Activated CD4-positive, alpha-beta T cell treated with anti-CD3 and anti-CD28 coated beads for 36 hours (primary cell): ENCODE measurements around the gene BTBD16. TPM values are rescaled to one million over a fixed set of nuclear protein-coding genes. Genes with fewer than 3 reads are reported as not detected.

Experiments
- ATAC-seq: fragments of 200-7000 bp; cut with Tn5 transposase; one replicate; pipeline ENCODE4 v1.10.0; 2021; ENCODE audit warnings: mild to moderate bottlenecking, moderate library complexity
- CTCF ChIA-PET: fragments of 350-600 bp; sonication (Branson Sonifier 250); formaldehyde crosslinking; loops from one replicate; lab custom pipeline; 2021; ENCODE audit warnings: antibody characterized with exemption; lab: Charles Lee
- POLR2A ChIA-PET: fragments of 350-600 bp; sonication (Branson Sonifier 250); formaldehyde crosslinking; loops from one replicate; lab custom pipeline; 2021; ENCODE audit warnings: antibody characterized with exemption, inconsistent platforms; lab: Charles Lee
- DNase-seq: peaks from one replicate; pipeline ENCODE4 v3.0.0-alpha.2; 2020
- H3K27ac Mint-ChIP-seq: one replicate; pipeline ENCODE4 v1.8.0; 2021; ENCODE audit warnings: mixed read lengths
- H3K27me3 Mint-ChIP-seq: one replicate; pipeline ENCODE4 v1.8.0; 2021; ENCODE audit warnings: mixed read lengths
- H3K36me3 Mint-ChIP-seq: one replicate; pipeline ENCODE4 v1.8.0; 2021; ENCODE audit warnings: low read depth, mixed read lengths
- H3K4me1 Mint-ChIP-seq: one replicate; pipeline ENCODE4 v1.8.0; 2021; ENCODE audit warnings: mixed read lengths
- H3K4me3 Mint-ChIP-seq: one replicate; pipeline ENCODE4 v1.8.0; 2021; ENCODE audit warnings: mild to moderate bottlenecking, moderate library complexity, mixed read lengths
- H3K9me3 Mint-ChIP-seq: one replicate; pipeline ENCODE4 v1.8.0; 2021; ENCODE audit warnings: low read depth, mixed read lengths
- intact Hi-C, 2 experiments: fragments of 100-400 bp; cut with DNase I in 1 of 2; cut with micrococcal nuclease in 1 of 2; formaldehyde crosslinking; loops; one replicate each; pipeline versions ENCODE4 v1.14.2 to v1.15.1; 2022 to 2024; cut with DNase I, micrococcal nuclease
- total RNA-seq, 2 experiments: library from RNA; stranded (reverse); gene quantifications; one replicate each; pipeline ENCODE4 v1.2.3, GENCODE V29; 2021

Gene BTBD16
- total RNA-seq, 2 experiments from 2014 or later: not detected

GRCh38 chr10:122342293-122343134 lies 71.4 kb downstream of the BTBD16 start:
- DNase-seq: peak; percentile 73
- CTCF ChIA-PET: interaction anchor here (0.6 to 5.9 kb wide), 22 partner anchors 10 to 567 kb away, joined by 3 to 64 read pairs (median 5); partner anchors contain the start of gene FAM24A
- Mint-ChIP-seq H3K27me3 (peaks cover 4% of the 10 kb centered on the region), H3K4me3 (no peak overlapping the region), H3K4me1 (peaks cover 11% of the 10 kb centered on the region), H3K27ac (no peak overlapping the region), H3K9me3 (no peaks in the 10 kb centered on the region), H3K36me3 (no peaks in the 10 kb centered on the region)
- intact Hi-C loops: loop anchor here (1.0 to 5.0 kb wide), 5 partner anchors 44 to 360 kb away; no protein-coding TSS in a partner anchor
- POLR2A ChIA-PET: no interaction called here
- ATAC-seq: peak; percentile 82

- Mint-ChIP-seq H3K27me3 (no peaks in the 10 kb centered on the region), H3K27ac (no peak overlapping the region), H3K4me3 (no peak overlapping the region), H3K9me3 (no peaks in the 10 kb centered on the region), H3K36me3 (no peaks in the 10 kb centered on the region), H3K4me1 (peaks cover 11% of the 10 kb centered on the region)
- intact Hi-C loops: loop anchor here (2.0 to 5.0 kb wide), 3 partner anchors 44 to 359 kb away; no protein-coding TSS in a partner anchor
- ChIA-PET CTCF (interaction anchor here (0.6 to 5.9 kb wide), 22 partner anchors 11 to 567 kb away, joined by 3 to 64 read pairs (median 5); partner anchors contain the start of gene FAM24A), POLR2A (no interaction called here)
- no peak for DNase-seq
- ATAC-seq: no peak
These were observed 72.2 kb downstream of the BTBD16 start for GRCh38 chr10:122343135-122343800.

GRCh38 chr10:122343936-122344335 lies 72.8 kb downstream of the BTBD16 start:
- no peaks in the 10 kb centered on the region for H3K36me3 Mint-ChIP-seq
- peaks cover 11% of the 10 kb centered on the region for H3K4me1 Mint-ChIP-seq
- no peaks in the 10 kb centered on the region for H3K27me3 Mint-ChIP-seq
- H3K9me3 Mint-ChIP-seq: no peaks in the 10 kb centered on the region
- no peak overlapping the region for H3K27ac Mint-ChIP-seq
- intact Hi-C loops: loop anchor here (2.0 to 5.0 kb wide), 3 partner anchors 45 to 358 kb away; no protein-coding TSS in a partner anchor
- POLR2A ChIA-PET: no interaction called here
- no peak for DNase-seq
- CTCF ChIA-PET: interaction anchor here (0.6 to 5.9 kb wide), 4 partner anchors 12 to 91 kb away, joined by 3 to 64 read pairs (median 4); no protein-coding TSS in a partner anchor
- no peak for ATAC-seq
- no peak overlapping the region for H3K4me3 Mint-ChIP-seq

GRCh38 chr10:122344741-122345258 lies 73.7 kb downstream of the BTBD16 start:
- POLR2A ChIA-PET: no interaction called here
- Mint-ChIP-seq H3K4me3 (no peak overlapping the region), H3K4me1 (peaks cover 11% of the 10 kb centered on the region), H3K9me3 (no peaks in the 10 kb centered on the region), H3K36me3 (no peaks in the 10 kb centered on the region), H3K27ac (no peak overlapping the region), H3K27me3 (no peaks in the 10 kb centered on the region)
- ATAC-seq: peak; percentile 59
- CTCF ChIA-PET: interaction anchor here (0.6 to 5.9 kb wide), 3 partner anchors 11 to 90 kb away, joined by 3 to 64 read pairs (median 3); no protein-coding TSS in a partner anchor
- DNase-seq: peak; percentile 35
- intact Hi-C loops: loop anchor here (5.0 kb wide), 2 partner anchors 47 to 358 kb away; no protein-coding TSS in a partner anchor

- Mint-ChIP-seq H3K4me3 (no peak overlapping the region), H3K4me1 (peaks cover 11% of the 10 kb centered on the region), H3K27ac (no peak overlapping the region), H3K9me3 (no peaks in the 10 kb centered on the region), H3K27me3 (no peaks in the 10 kb centered on the region), H3K36me3 (no peaks in the 10 kb centered on the region)
- intact Hi-C loops: no loop called here
- ATAC-seq (no peak), DNase-seq (no peak)
- POLR2A ChIA-PET: no interaction called here
- CTCF ChIA-PET: interaction anchor here (5.9 kb wide), 1 partner anchor 88 kb away, joined by 64 read pairs; no protein-coding TSS in a partner anchor
These were observed 75.3 kb downstream of the BTBD16 start for GRCh38 chr10:122346326-122346950.

DNA sequence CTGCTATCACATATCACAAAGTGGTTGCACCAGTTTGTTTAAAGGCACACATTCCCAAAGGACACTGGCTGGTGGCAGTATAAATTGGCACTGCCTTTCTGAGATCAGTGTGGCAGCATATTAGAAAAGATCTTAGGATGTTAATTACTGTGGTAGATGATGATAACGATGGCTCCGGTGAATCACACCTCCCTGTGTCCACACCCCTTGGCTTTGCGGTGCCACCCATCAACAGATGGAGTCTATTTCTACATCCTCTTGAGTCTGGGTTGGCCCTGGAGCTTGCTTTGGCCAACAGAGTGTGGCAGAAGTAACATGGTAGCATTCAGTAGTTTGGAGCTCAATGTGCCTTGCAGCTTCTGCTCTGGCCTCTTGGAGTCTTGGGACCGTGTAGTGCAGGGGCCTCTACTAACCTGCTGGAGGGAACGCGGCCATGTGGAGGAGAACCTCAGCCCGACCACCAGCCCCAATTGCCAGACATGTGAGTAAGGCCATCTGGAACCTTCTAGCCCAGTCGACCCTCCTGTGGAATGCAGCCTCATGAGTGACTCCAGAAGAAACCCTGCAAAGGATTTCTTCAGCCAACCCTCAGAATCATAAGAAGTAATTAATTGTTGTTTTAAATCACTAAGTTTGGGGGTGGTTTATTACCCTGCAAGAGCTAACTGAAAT lies 76.2 kb downstream of the BTBD16 start:
- Mint-ChIP-seq H3K4me1 (peaks cover 10% of the 10 kb centered on the region), H3K27ac (no peak overlapping the region), H3K9me3 (no peaks in the 10 kb centered on the region), H3K27me3 (no peaks in the 10 kb centered on the region), H3K4me3 (no peak overlapping the region), H3K36me3 (no peaks in the 10 kb centered on the region)
- intact Hi-C loops: no loop called here
- ATAC-seq: no peak
- POLR2A ChIA-PET: no interaction called here
- CTCF ChIA-PET: interaction anchor here (5.9 kb wide), 1 partner anchor 87 kb away, joined by 64 read pairs; no protein-coding TSS in a partner anchor
- DNase-seq: no peak

DNA sequence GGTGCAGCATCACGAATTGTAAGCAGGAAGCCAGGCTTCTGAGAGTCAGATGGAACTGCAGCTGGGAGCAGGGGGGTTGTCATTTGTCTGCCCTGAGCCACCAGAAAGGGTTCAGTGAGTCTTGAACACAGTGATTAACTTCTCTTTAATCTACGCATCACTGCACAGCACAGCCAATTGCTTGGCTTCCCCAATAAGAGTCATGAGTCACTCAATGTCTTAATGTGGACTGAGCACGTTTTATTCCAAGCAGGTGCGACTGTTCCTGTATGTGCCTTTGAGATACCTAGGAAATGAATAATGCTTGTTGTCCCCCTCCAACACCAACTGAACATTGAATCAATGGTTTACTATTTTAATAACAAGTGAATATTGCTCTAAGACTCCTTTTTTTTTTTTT lies 77.4 kb downstream of the BTBD16 start:
- no peak for DNase-seq
- no peaks in the 10 kb centered on the region for H3K27me3 Mint-ChIP-seq
- H3K36me3 Mint-ChIP-seq: no peaks in the 10 kb centered on the region
- peaks cover 5% of the 10 kb centered on the region for H3K4me1 Mint-ChIP-seq
- no peak for ATAC-seq
- CTCF ChIA-PET: no interaction called here
- POLR2A ChIA-PET: no interaction called here
- H3K9me3 Mint-ChIP-seq: no peaks in the 10 kb centered on the region
- intact Hi-C loops: no loop called here
- no peak overlapping the region for H3K4me3 Mint-ChIP-seq
- no peak overlapping the region for H3K27ac Mint-ChIP-seq

DNA sequence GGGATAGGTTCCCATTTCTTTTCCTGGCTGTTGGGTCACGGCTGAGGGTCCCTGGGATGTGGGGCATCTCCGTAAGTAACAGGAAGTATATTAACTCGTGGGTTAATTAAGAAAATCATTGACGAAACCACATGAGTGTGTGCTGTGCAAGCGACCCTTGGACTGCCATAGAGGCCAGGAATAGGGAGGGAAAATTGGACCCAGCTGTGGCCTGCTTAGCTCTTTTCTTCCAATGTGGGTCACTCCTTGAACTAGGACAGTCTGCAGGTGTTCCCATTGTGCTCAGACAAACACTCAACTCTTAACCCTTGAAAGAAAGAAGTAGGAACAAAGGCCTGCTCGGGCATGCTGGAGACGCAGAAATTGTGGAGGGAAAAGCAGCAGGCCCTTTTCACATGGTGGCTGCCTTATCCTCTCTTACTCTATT lies 77.9 kb downstream of the BTBD16 start:
- no peak for ATAC-seq
- Mint-ChIP-seq H3K27me3 (peaks cover 3% of the 10 kb centered on the region), H3K4me3 (no peak overlapping the region), H3K36me3 (no peaks in the 10 kb centered on the region), H3K4me1 (peaks cover 5% of the 10 kb centered on the region), H3K27ac (no peak overlapping the region), H3K9me3 (no peaks in the 10 kb centered on the region)
- intact Hi-C loops: no loop called here
- CTCF ChIA-PET: interaction anchor here (1.6 kb wide), 1 partner anchor 86 kb away, joined by 5 read pairs; no protein-coding TSS in a partner anchor
- POLR2A ChIA-PET: no interaction called here
- no peak for DNase-seq

- no peaks in the 10 kb centered on the region for H3K9me3 Mint-ChIP-seq
- H3K4me1 Mint-ChIP-seq: peaks cover 1% of the 10 kb centered on the region
- no peak for DNase-seq
- POLR2A ChIA-PET: no interaction called here
- no peaks in the 10 kb centered on the region for H3K36me3 Mint-ChIP-seq
- intact Hi-C loops: no loop called here
- no peak overlapping the region for H3K4me3 Mint-ChIP-seq
- CTCF ChIA-PET: interaction anchor here (1.0 to 1.6 kb wide), 2 partner anchors 10 to 85 kb away, joined by 4 to 5 read pairs; no protein-coding TSS in a partner anchor
- no peak for ATAC-seq
- no peak overlapping the region for H3K27ac Mint-ChIP-seq
- peaks cover 3% of the 10 kb centered on the region for H3K27me3 Mint-ChIP-seq
These were observed 78.8 kb downstream of the BTBD16 start for GRCh38 chr10:122349758-122350369.

GRCh38 chr10:122350893-122351292 lies 79.8 kb downstream of the BTBD16 start:
- Mint-ChIP-seq H3K4me1 (no peaks in the 10 kb centered on the region), H3K27ac (no peak overlapping the region), H3K36me3 (no peaks in the 10 kb centered on the region), H3K9me3 (no peaks in the 10 kb centered on the region), H3K4me3 (no peak overlapping the region), H3K27me3 (peaks cover 5% of the 10 kb centered on the region)
- CTCF ChIA-PET: no interaction called here
- intact Hi-C loops: no loop called here
- POLR2A ChIA-PET: no interaction called here
- DNase-seq (no peak), ATAC-seq (no peak)
